NT2/D1 (cell line): ENCODE data around the gene RIBC2.

ENCODE experiments used
- DNase-seq: peaks from one replicate; pipeline ENCODE4 v3.0.0-alpha.2; 2011; ENCODE audit warnings: low read depth, low spot score
- H3K27me3 ChIP-seq: 2 replicates; pipeline ENCODE4 v1.6.0; 2011; ENCODE audit warnings: mild to moderate bottlenecking; ENCODE audit not compliant: insufficient read length, insufficient read depth
- H3K36me3 ChIP-seq: 2 replicates; pipeline ENCODE4 v1.6.1; 2011; ENCODE audit warnings: mild to moderate bottlenecking, low read length, mixed read lengths; ENCODE audit not compliant: insufficient read depth, insufficient read length
- H3K4me1 ChIP-seq: 2 replicates; pipeline ENCODE4 v1.5.1; 2011; ENCODE audit not compliant: insufficient read depth, insufficient read length
- H3K4me3 ChIP-seq: 2 replicates; pipeline ENCODE4 v1.5.1; 2011; ENCODE audit warnings: low read depth; ENCODE audit not compliant: insufficient read length
- H3K9ac ChIP-seq: 2 replicates; pipeline ENCODE4 v1.6.0; 2011; ENCODE audit warnings: low read depth; ENCODE audit not compliant: insufficient read length
- H3K9me3 ChIP-seq: 2 replicates; pipeline ENCODE4 v1.5.1; 2011; ENCODE audit warnings: mild to moderate bottlenecking, low read length; ENCODE audit not compliant: insufficient read depth
- SUZ12 ChIP-seq: IDR thresholded peaks from 2 replicates; pipeline ENCODE4 v1.6.1; 2011; ENCODE audit not compliant: insufficient read length, insufficient read depth; ENCODE audit errors: extremely low read depth
- YY1 ChIP-seq: IDR thresholded peaks from 2 replicates; pipeline ENCODE4 v1.6.1; 2011; ENCODE audit not compliant: insufficient read length, insufficient read depth
- ZNF274 ChIP-seq: IDR thresholded peaks from 2 replicates; pipeline ENCODE4 v1.6.1; 2011; ENCODE audit warnings: mild to moderate bottlenecking, low read depth, low read length

Gene RIBC2

GRCh38 chr22:45397806-45398205 lies 15.7 kb upstream of the RIBC2 start:
- DNase-seq = no peak
- no peaks in the 10 kb centered on the region for H3K4me1 ChIP-seq
- peaks cover 13% of the 10 kb centered on the region; the same call in 1 of the 2 replicates for H3K9me3 ChIP-seq
- no peaks in the 10 kb centered on the region for H3K27me3 ChIP-seq
- H3K4me3 ChIP-seq = no peak overlapping the region
- no peaks in the 10 kb centered on the region for H3K36me3 ChIP-seq
- H3K9ac ChIP-seq = no peak overlapping the region
- TF ChIP-seq SUZ12 (no peak), ZNF274 (no peak), YY1 (no peak)

- TF ChIP-seq ZNF274 (no peak), SUZ12 (no peak), YY1 (no peak)
- Histone ChIP-seq H3K9ac (no peak overlapping the region), H3K36me3 (no peaks in the 10 kb centered on the region), H3K4me1 (no peaks in the 10 kb centered on the region), H3K4me3 (no peak overlapping the region), H3K27me3 (no peaks in the 10 kb centered on the region), H3K9me3 (peaks cover 13% of the 10 kb centered on the region; the same call in 1 of the 2 replicates)
- no peak for DNase-seq
Observed at GRCh38 chr22:45398214-45398613, 15.3 kb upstream of the RIBC2 start.

- no peak for TF ChIP-seq ZNF274
- TF ChIP-seq YY1 = no peak
- no peak for TF ChIP-seq SUZ12
- no peak for DNase-seq
- Histone ChIP-seq H3K36me3 (no peaks in the 10 kb centered on the region), H3K9me3 (peaks cover 13% of the 10 kb centered on the region; the same call in 1 of the 2 replicates), H3K4me1 (no peaks in the 10 kb centered on the region), H3K4me3 (no peak overlapping the region), H3K27me3 (no peaks in the 10 kb centered on the region), H3K9ac (no peak overlapping the region)
Observed at GRCh38 chr22:45399712-45400445, 13.6 kb upstream of the RIBC2 start.

- TF ChIP-seq YY1 (no peak), ZNF274 (no peak), SUZ12 (no peak)
- no peaks in the 10 kb centered on the region for H3K27me3 ChIP-seq
Observed at GRCh38 chr22:45402466-45402985, 11.0 kb upstream of the RIBC2 start.

GRCh38 chr22:45407793-45408192 lies 5.7 kb upstream of the RIBC2 start:
- no peak for DNase-seq
- Histone ChIP-seq H3K9ac (no peak overlapping the region), H3K9me3 (peaks cover 4% of the 10 kb centered on the region; the same call in 1 of the 2 replicates), H3K36me3 (no peaks in the 10 kb centered on the region), H3K4me1 (no peaks in the 10 kb centered on the region), H3K27me3 (peaks cover 2% of the 10 kb centered on the region), H3K4me3 (no peak overlapping the region)
- TF ChIP-seq SUZ12 (no peak), ZNF274 (no peak), YY1 (no peak)

More at GRCh38 chr22:45402466-45402985, 11.0 kb upstream of the RIBC2 start:
- Histone ChIP-seq H3K4me3 (no peak overlapping the region), H3K9me3 (peaks cover 7% of the 10 kb centered on the region; the same call in 1 of the 2 replicates), H3K9ac (no peak overlapping the region), H3K4me1 (no peaks in the 10 kb centered on the region), H3K36me3 (no peaks in the 10 kb centered on the region)
- DNase-seq = no peak

- Histone ChIP-seq H3K36me3 (peaks cover under 1% of the 10 kb centered on the region), H3K4me3 (no peak overlapping the region), H3K9ac (no peak overlapping the region), H3K4me1 (no peaks in the 10 kb centered on the region), H3K27me3 (peaks cover 13% of the 10 kb centered on the region), H3K9me3 (peaks cover 10% of the 10 kb centered on the region; the same call in 1 of the 2 replicates)
- no peak for DNase-seq
- no peak for TF ChIP-seq YY1
Observed at GRCh38 chr22:45413013-45413367, 503 bp upstream of the RIBC2 start.

GRCh38 chr22:45418056-45418769 lies 4.7 kb downstream of the RIBC2 start:
- no peak for TF ChIP-seq SUZ12
- no peak for TF ChIP-seq YY1
- no peak for TF ChIP-seq ZNF274
- H3K4me3 ChIP-seq = no peak overlapping the region

More at GRCh38 chr22:45418056-45418769, 4.7 kb downstream of the RIBC2 start:
- Histone ChIP-seq H3K4me1 (no peaks in the 10 kb centered on the region), H3K9me3 (peaks cover 2% of the 10 kb centered on the region; the same call in 1 of the 2 replicates), H3K36me3 (peaks cover 4% of the 10 kb centered on the region), H3K27me3 (peaks cover 6% of the 10 kb centered on the region), H3K9ac (no peak overlapping the region)
- DNase-seq = no peak
